Osteoblast (primary cell): ENCODE results near the gene ITIH5. TPM values are rescaled to one million over a fixed set of nuclear protein-coding genes. Genes with fewer than 3 reads are reported as not detected.

Experiments
- DNase-seq: peaks from one replicate; pipeline ENCODE4 v3.0.0; 2011; ENCODE audit warnings: low spot score, mixed read lengths; ENCODE audit not compliant: insufficient read length; ENCODE audit errors: missing footprints
- H2AFZ ChIP-seq: 2 replicates; pipeline ENCODE4 v1.6.0; 2011; ENCODE audit warnings: mild to moderate bottlenecking, low read length
- H3K27ac ChIP-seq: 2 replicates; pipeline ENCODE4 v1.5.1; 2011; ENCODE audit warnings: mild to moderate bottlenecking, low read depth, low read length, moderate library complexity
- H3K27me3 ChIP-seq: 2 replicates; pipeline ENCODE4 v1.6.0; 2012; ENCODE audit warnings: mild to moderate bottlenecking, control low read depth, inconsistent platforms, low read length, moderate library complexity; ENCODE audit not compliant: insufficient read depth
- H3K36me3 ChIP-seq: 2 replicates; pipeline ENCODE4 v1.5.1; 2011; ENCODE audit warnings: mild to moderate bottlenecking, low read length, control low read depth, moderate library complexity; ENCODE audit not compliant: insufficient read depth
- H3K4me1 ChIP-seq: 2 replicates; pipeline ENCODE4 v1.5.1; 2011; ENCODE audit warnings: mild to moderate bottlenecking, low read length, control low read depth, moderate library complexity; ENCODE audit not compliant: insufficient read depth
- H3K4me2 ChIP-seq: 2 replicates; pipeline ENCODE4 v1.6.0; 2011; ENCODE audit warnings: mild to moderate bottlenecking, low read length; ENCODE audit not compliant: insufficient read depth
- H3K4me3 ChIP-seq: fragments of 200-600 bp; sonication (generic); 3 replicates; pipeline ENCODE4 v1.5.1; 2012; ENCODE audit warnings: mild to moderate bottlenecking, low read length, inconsistent platforms; ENCODE audit not compliant: insufficient read depth
- H3K79me2 ChIP-seq: 2 replicates; pipeline ENCODE4 v1.6.0; 2012; ENCODE audit warnings: mild to moderate bottlenecking, low read length, control low read depth, inconsistent platforms; ENCODE audit not compliant: insufficient read depth
- H3K9me3 ChIP-seq: 2 replicates; pipeline ENCODE4 v1.5.1; 2011; ENCODE audit warnings: low read depth, low read length, control low read depth
- H4K20me1 ChIP-seq: 2 replicates; pipeline ENCODE4 v1.6.0; 2012; ENCODE audit warnings: mild to moderate bottlenecking, low read length, control low read depth; ENCODE audit not compliant: insufficient read depth
- CTCF ChIP-seq: IDR thresholded peaks from 2 replicates; pipeline ENCODE4 v1.5.1; 2011; ENCODE audit warnings: mild to moderate bottlenecking, low read depth, low read length, moderate library complexity; ENCODE audit errors: extremely low read depth
- total RNA-seq: library from RNA; depleted of rRNA; stranded (reverse); fragments of >200 nt; gene quantifications from 2 replicates; pipeline ENCODE4 v1.2.3, GENCODE V29; 2012

ITIH5 gene
- total RNA-seq, 1 donor: 2.2 TPM

- TF ChIP-seq CTCF: no peak
- H3K4me2 ChIP-seq: no peak overlapping the region
- no peaks in the 10 kb centered on the region for H3K79me2 ChIP-seq
- H3K27ac ChIP-seq: no peak overlapping the region
- H3K9me3 ChIP-seq: peaks cover 2% of the 10 kb centered on the region
- no peak overlapping the region for H2AFZ ChIP-seq
- H3K27me3 ChIP-seq: no peaks in the 10 kb centered on the region
- H3K4me3 ChIP-seq: no peak overlapping the region
- no peaks in the 10 kb centered on the region for H4K20me1 ChIP-seq
- no peaks in the 10 kb centered on the region for H3K4me1 ChIP-seq
- no peak for DNase-seq
- no peaks in the 10 kb centered on the region for H3K36me3 ChIP-seq
These were observed 125.4 kb downstream of the ITIH5 start for GRCh38 chr10:7541137-7542087.

- Histone ChIP-seq H4K20me1 (no peaks in the 10 kb centered on the region), H3K4me2 (no peak overlapping the region), H3K4me3 (no peak overlapping the region), H2AFZ (no peak overlapping the region), H3K27me3 (no peaks in the 10 kb centered on the region), H3K27ac (no peak overlapping the region), H3K79me2 (no peaks in the 10 kb centered on the region), H3K9me3 (peaks cover 2% of the 10 kb centered on the region), H3K36me3 (no peaks in the 10 kb centered on the region), H3K4me1 (no peaks in the 10 kb centered on the region)
- DNase-seq: no peak
- no peak for TF ChIP-seq CTCF
These were observed 127.7 kb downstream of the ITIH5 start for GRCh38 chr10:7538970-7539654.

- Histone ChIP-seq H3K9me3 (peaks cover 2% of the 10 kb centered on the region), H3K27ac (no peak overlapping the region), H2AFZ (no peak overlapping the region), H3K27me3 (no peaks in the 10 kb centered on the region), H4K20me1 (no peaks in the 10 kb centered on the region), H3K79me2 (no peaks in the 10 kb centered on the region), H3K4me3 (no peak overlapping the region), H3K4me2 (no peak overlapping the region), H3K4me1 (no peaks in the 10 kb centered on the region), H3K36me3 (no peaks in the 10 kb centered on the region)
- no peak for DNase-seq
- TF ChIP-seq CTCF: no peak
These were observed 129.6 kb downstream of the ITIH5 start for GRCh38 chr10:7537126-7537525.

- no peak for TF ChIP-seq CTCF
- no peak overlapping the region for H3K4me2 ChIP-seq
- no peak overlapping the region for H3K4me3 ChIP-seq
- no peaks in the 10 kb centered on the region for H4K20me1 ChIP-seq
- no peaks in the 10 kb centered on the region for H3K79me2 ChIP-seq
- no peak overlapping the region for H2AFZ ChIP-seq
- no peak overlapping the region for H3K27ac ChIP-seq
- H3K9me3 ChIP-seq: no peaks in the 10 kb centered on the region
- no peaks in the 10 kb centered on the region for H3K36me3 ChIP-seq
- no peaks in the 10 kb centered on the region for H3K4me1 ChIP-seq
- no peak for DNase-seq
- H3K27me3 ChIP-seq: no peaks in the 10 kb centered on the region
These were observed 132.3 kb downstream of the ITIH5 start for GRCh38 chr10:7534480-7534852.
